ENCODE data around the gene GRM5.

DNA sequence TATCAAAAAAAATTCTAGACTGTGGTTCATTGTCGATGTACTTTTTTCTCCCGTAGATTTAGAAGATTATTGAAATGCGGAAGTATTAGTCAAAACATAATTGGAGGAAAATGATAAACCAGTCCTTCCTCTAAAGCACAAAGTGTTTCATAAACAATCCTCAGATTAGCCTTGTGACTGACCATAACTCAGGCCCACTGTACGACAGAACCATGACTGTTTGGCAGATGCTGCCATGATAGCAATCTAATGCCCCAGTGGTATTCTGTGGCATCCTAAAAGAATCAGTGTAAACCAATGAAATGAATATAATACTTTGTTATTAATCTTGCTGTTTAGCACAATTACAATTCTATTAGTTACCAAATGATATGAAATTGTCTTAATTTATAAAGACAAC, 601.3 kb downstream of the GRM5 start:
- TF ChIP-seq, protein P1, sequence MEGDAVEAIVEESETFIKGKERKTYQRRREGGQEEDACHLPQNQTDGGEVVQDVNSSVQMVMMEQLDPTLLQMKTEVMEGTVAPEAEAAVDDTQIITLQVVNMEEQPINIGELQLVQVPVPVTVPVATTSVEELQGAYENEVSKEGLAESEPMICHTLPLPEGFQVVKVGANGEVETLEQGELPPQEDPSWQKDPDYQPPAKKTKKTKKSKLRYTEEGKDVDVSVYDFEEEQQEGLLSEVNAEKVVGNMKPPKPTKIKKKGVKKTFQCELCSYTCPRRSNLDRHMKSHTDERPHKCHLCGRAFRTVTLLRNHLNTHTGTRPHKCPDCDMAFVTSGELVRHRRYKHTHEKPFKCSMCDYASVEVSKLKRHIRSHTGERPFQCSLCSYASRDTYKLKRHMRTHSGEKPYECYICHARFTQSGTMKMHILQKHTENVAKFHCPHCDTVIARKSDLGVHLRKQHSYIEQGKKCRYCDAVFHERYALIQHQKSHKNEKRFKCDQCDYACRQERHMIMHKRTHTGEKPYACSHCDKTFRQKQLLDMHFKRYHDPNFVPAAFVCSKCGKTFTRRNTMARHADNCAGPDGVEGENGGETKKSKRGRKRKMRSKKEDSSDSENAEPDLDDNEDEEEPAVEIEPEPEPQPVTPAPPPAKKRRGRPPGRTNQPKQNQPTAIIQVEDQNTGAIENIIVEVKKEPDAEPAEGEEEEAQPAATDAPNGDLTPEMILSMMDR (IDR thresholded peaks at IDR 0.05; ENCODE audit: poor library complexity) = no peak
- TF ChIP-seq EZH2phosphoT487 (IDR thresholded peaks at IDR 0.05; ENCODE audit: low read depth, severe bottlenecking, unreplicated experiment) = no peak
- no peak for TF ChIP-seq EZH2 (IDR thresholded peaks at IDR 0.05; ENCODE audit: borderline replicate concordance)

Data from hepatocyte (in vitro differentiated cells).